HCT116 (cell line): ENCODE data around the gene SAMD4A. TPM values are rescaled to one million over a fixed set of nuclear protein-coding genes. Genes with fewer than 3 reads are reported as not detected.

Source experiments
- ATAC-seq: fragments of 200-7000 bp; cut with Tn5 transposase; 2 replicates; pipeline ENCODE4 v1.9.1; 2020; ENCODE audit warnings: mild to moderate bottlenecking, moderate library complexity
- BruUV-seq: library from RNA; stranded (reverse); fragments of 400-500 nt; replicated peaks from 2 replicates; lab custom pipeline; 2021; lab: Mats Ljungman, UMichigan
- CTCF ChIA-PET: fragments of 300-600 bp; sonication (Branson Sonifier 250); formaldehyde crosslinking; loops from one replicate; lab custom pipeline; 2021; ENCODE audit warnings: antibody characterized with exemption; lab: Charles Lee
- POLR2A ChIA-PET: fragments of 300-600, 350-600 bp; sonication (Branson Sonifier 250); formaldehyde crosslinking; loops from one replicate; lab custom pipeline; 2021; ENCODE audit warnings: antibody characterized with exemption; lab: Charles Lee
- RAD21 ChIA-PET, 2 experiments: fragments of 300-600 bp; sonication (Branson Sonifier 250); formaldehyde crosslinking; loops; one replicate each; lab custom pipeline; 2023; ENCODE audit warnings: low total read pairs in 2 of 2; ENCODE audit not compliant: uncharacterized antibody in 2 of 2, unreplicated experiment in 2 of 2, low non-redundant PET in 1 of 2; lab: Charles Lee
- DNase-seq: peaks from one replicate; pipeline ENCODE4 v3.0.0-alpha.2; 2010; ENCODE audit warnings: low read depth, low spot score
- H2AFZ ChIP-seq: fragments of 200-600 bp; shearing (Covaris generic), sonication (generic); 2 replicates; pipeline ENCODE4 v1.6.1; 2017; ENCODE audit warnings: low read depth, mixed run types, mixed read lengths, antibody characterized with exemption, low read length; ENCODE audit not compliant: poor library complexity, severe bottlenecking
- H3K27ac ChIP-seq: 2 replicates; pipeline ENCODE4 v1.5.1; 2012; ENCODE audit warnings: low read depth, low read length
- H3K27me3 ChIP-seq: fragments of 200-600 bp; sonication (generic); 2 replicates; pipeline ENCODE4 v1.6.1; 2016; ENCODE audit warnings: mixed run types, low read length, mixed read lengths; ENCODE audit not compliant: insufficient read depth
- H3K36me3 ChIP-seq, 2 experiments: fragments of 200-500 bp in 1 of 2; fragments of 200-600 bp in 1 of 2; sonication (Bioruptor generic) in 1 of 2; sonication (generic) in 1 of 2; 2 replicates each; pipeline versions ENCODE4 v1.5.1 to v1.6.1; 2014 to 2016; ENCODE audit warnings: low read length in 2 of 2, inconsistent platforms in 1 of 2, mixed read lengths in 1 of 2, mixed run types in 1 of 2; ENCODE audit not compliant: insufficient read depth in 2 of 2, control insufficient read depth in 1 of 2
- H3K4me1 ChIP-seq, 2 experiments: fragments of 200-600 bp in 1 of 2; sonication (generic) in 1 of 2; 2 replicates each; pipeline versions ENCODE4 v1.5.1 to v1.6.1; 2012 to 2017; ENCODE audit warnings: low read length in 2 of 2, inconsistent platforms in 1 of 2, mild to moderate bottlenecking in 1 of 2, mixed read lengths in 1 of 2, mixed run types in 1 of 2, moderate library complexity in 1 of 2; ENCODE audit not compliant: insufficient read depth in 2 of 2, control insufficient read depth in 1 of 2
- H3K4me2 ChIP-seq: fragments of 200-600 bp; sonication (generic); 2 replicates; pipeline ENCODE4 v1.6.1; 2017; ENCODE audit warnings: mixed run types, low read length, mixed read lengths
- H3K4me3 ChIP-seq, 2 experiments: fragments of 200-600 bp in 1 of 2; sonication (generic) in 1 of 2; replicated peaks in 1 of 2; 2 replicates each; pipeline ENCODE4 v1.5.1; 2011 to 2016; ENCODE audit warnings: low read length in 2 of 2, control low read depth in 1 of 2, low read depth in 1 of 2, mild to moderate bottlenecking in 1 of 2, mixed read lengths in 1 of 2, mixed run types in 1 of 2
- H3K79me2 ChIP-seq: fragments of 200-600 bp; sonication (generic); 2 replicates; pipeline ENCODE4 v1.6.1; 2017; ENCODE audit warnings: mild to moderate bottlenecking, mixed run types, low read length, moderate library complexity, mixed read lengths; ENCODE audit not compliant: insufficient read depth
- H3K9ac ChIP-seq: fragments of 200-600 bp; sonication (generic); 2 replicates; pipeline ENCODE4 v1.6.1; 2016; ENCODE audit warnings: low read length, mixed read lengths
- H3K9me2 ChIP-seq: fragments of 200-600 bp; sonication (generic), shearing (Covaris generic); 2 replicates; pipeline ENCODE4 v1.6.1; 2017; ENCODE audit warnings: mixed run types, mild to moderate bottlenecking, moderate library complexity; ENCODE audit not compliant: insufficient read depth
- H3K9me3 ChIP-seq, 2 experiments: fragments of 200-500 bp in 1 of 2; fragments of 200-600 bp in 1 of 2; sonication (Bioruptor generic) in 1 of 2; sonication (generic) in 1 of 2; 2 replicates each; pipeline ENCODE4 v1.6.1; 2014 to 2017; ENCODE audit warnings: low read length in 2 of 2, mixed read lengths in 2 of 2, inconsistent platforms in 1 of 2, low read depth in 1 of 2, mild to moderate bottlenecking in 1 of 2, mixed run types in 1 of 2, moderate library complexity in 1 of 2; ENCODE audit not compliant: control insufficient read depth in 1 of 2, insufficient read depth in 1 of 2
- H4K20me1 ChIP-seq: fragments of 200-600 bp; sonication (generic), shearing (Covaris generic); 2 replicates; pipeline ENCODE4 v1.6.1; 2017; ENCODE audit warnings: mixed run types, mild to moderate bottlenecking, moderate library complexity; ENCODE audit not compliant: insufficient read depth
- CBX3 ChIP-seq: IDR thresholded peaks from 2 replicates; pipeline ENCODE4 v1.6.1; 2012; ENCODE audit warnings: low read depth
- CEBPB ChIP-seq: IDR thresholded peaks from 2 replicates; pipeline ENCODE4 v1.6.1; 2012; ENCODE audit warnings: low read depth
- EGR1 ChIP-seq: IDR thresholded peaks from 2 replicates; pipeline ENCODE4 v1.6.1; 2012; ENCODE audit warnings: low read depth
- ELF1 ChIP-seq: IDR thresholded peaks from 2 replicates; pipeline ENCODE4 v1.6.1; 2012; ENCODE audit warnings: low read depth, borderline replicate concordance
- EZH2 ChIP-seq: fragments of 200-600 bp; sonication (generic); IDR thresholded peaks from 2 replicates; pipeline ENCODE4 v1.6.1; 2017; ENCODE audit warnings: antibody characterized with exemption, mixed run types
- EZH2phosphoT487 ChIP-seq: fragments of 200-600 bp; IDR thresholded peaks from 2 replicates; pipeline ENCODE4 v1.6.1; 2018; ENCODE audit warnings: antibody characterized with exemption, borderline replicate concordance
- FOSL1 ChIP-seq: IDR thresholded peaks from 2 replicates; pipeline ENCODE4 v1.6.1; 2012; ENCODE audit warnings: low read depth
- POLR2AphosphoS5 ChIP-seq: IDR thresholded peaks from 2 replicates; pipeline ENCODE4 v1.6.1; 2011; ENCODE audit warnings: mild to moderate bottlenecking, low read depth, low read length, moderate library complexity
- RAD21 ChIP-seq: IDR thresholded peaks from 2 replicates; pipeline ENCODE4 v1.6.1; 2012; ENCODE audit warnings: low read depth, mild to moderate bottlenecking
- SIN3A ChIP-seq: IDR thresholded peaks from 2 replicates; pipeline ENCODE4 v1.6.1; 2012; ENCODE audit warnings: low read depth
- SRF ChIP-seq: IDR thresholded peaks from 2 replicates; pipeline ENCODE4 v1.6.1; 2012; ENCODE audit warnings: low read depth
- TCF7L2 ChIP-seq: IDR thresholded peaks from 2 replicates; pipeline ENCODE4 v1.7.0; 2011; ENCODE audit warnings: borderline replicate concordance, inconsistent platforms; ENCODE audit not compliant: insufficient read depth, insufficient read length; ENCODE audit errors: extremely low read depth
- YY1 ChIP-seq: IDR thresholded peaks from 2 replicates; pipeline ENCODE4 v1.6.1; 2011; ENCODE audit warnings: low read length, low read depth, moderate library complexity, mild to moderate bottlenecking; ENCODE audit not compliant: insufficient replicate concordance; ENCODE audit errors: extremely low read depth
- ZFX ChIP-seq: fragments of 450-650 bp; IDR thresholded peaks from 2 replicates; pipeline ENCODE4 v1.6.1; 2017
- ZNF274 ChIP-seq: fragments of 200-500 bp; sonication (Bioruptor generic); IDR thresholded peaks from 2 replicates; pipeline ENCODE4 v1.6.1; 2014; ENCODE audit warnings: mild to moderate bottlenecking, low read depth, low read length, inconsistent platforms
- intact Hi-C: fragments of 100-400 bp; cut with micrococcal nuclease; formaldehyde crosslinking; loops from 2 replicates; pipeline ENCODE4 v1.10.0; 2022
- total RNA-seq: library from RNA; stranded (reverse); gene quantifications from one replicate; pipeline ENCODE4 v1.2.1, GENCODE V29; 2021; ENCODE audit not compliant: unreplicated experiment
- TF ChIP-seq, protein P1 (sequence below): IDR thresholded peaks from 2 replicates; pipeline ENCODE4 v1.6.1; 2012
- TF ChIP-seq, protein P2 (sequence below): IDR thresholded peaks from 2 replicates; pipeline ENCODE4 v1.6.1; 2012
- TF ChIP-seq, protein P3 (sequence below), 3 experiments: fragments of 200-600 bp in 1 of 3; sonication (generic) in 1 of 3; IDR thresholded peaks in 2 of 3; conservative IDR thresholded peaks in 1 of 3; 2 replicates each; pipeline ENCODE4 v1.5.1; 2012 to 2017; ENCODE audit warnings: low read depth in 2 of 3, low read length in 2 of 3, antibody characterized with exemption in 1 of 3, borderline replicate concordance in 1 of 3, control low read depth in 1 of 3, mild to moderate bottlenecking in 1 of 3, mixed read lengths in 1 of 3, mixed run types in 1 of 3, moderate library complexity in 1 of 3; ENCODE audit not compliant: insufficient read depth in 1 of 3
- TF ChIP-seq, protein P4 (sequence below): IDR thresholded peaks from 2 replicates; pipeline ENCODE4 v1.6.1; 2011; ENCODE audit warnings: mild to moderate bottlenecking, low read length, moderate library complexity; ENCODE audit not compliant: insufficient replicate concordance; ENCODE audit errors: extremely low read depth

The SAMD4A gene
- total RNA-seq, 1 experiment from 2014 or later: 9.0 TPM

DNA sequence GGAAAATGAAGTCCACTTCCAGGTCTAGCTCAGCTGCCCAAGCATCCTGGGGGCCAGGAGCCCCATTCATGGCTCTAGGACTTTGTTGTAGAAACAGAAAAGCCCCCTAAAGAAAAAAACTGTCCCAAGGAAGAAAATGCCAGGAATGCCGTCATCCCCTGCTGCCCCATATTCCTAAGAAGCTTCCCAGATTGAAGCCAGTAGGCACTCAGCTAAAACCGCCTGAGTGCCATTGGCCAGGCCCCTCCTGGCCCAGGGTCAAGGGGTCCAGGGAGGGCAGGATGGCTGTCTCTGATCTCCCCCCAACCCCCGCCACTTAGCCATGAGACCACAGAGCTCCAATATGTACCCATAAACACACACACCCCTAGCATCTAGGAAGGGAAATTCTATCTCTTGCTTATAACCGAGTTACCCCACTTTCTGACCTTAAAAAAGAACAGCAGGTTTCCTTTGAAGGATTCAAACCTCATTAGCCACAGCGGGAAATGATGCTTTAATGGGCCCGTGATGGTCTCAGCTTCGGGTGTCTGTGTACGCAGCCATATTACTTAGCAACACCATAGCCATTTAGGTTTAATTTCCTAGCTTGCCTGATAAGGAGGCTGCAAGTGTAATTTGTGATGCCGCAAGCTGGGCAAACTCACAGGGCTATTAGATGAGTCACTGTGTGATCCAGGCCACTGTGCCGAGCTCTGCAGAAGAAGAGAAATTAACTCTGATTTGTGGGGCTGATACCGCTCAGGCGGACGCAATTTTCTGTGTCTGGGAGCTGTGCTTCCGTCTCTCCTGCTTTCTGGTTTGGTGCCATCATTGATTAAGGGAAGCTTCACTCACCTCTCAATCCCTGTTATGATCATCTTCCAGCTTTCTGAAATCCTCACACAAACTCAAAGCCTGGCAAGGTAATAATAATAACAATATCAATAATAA is 251.5 kb downstream of the SAMD4A start:
- ChIA-PET RAD21 (no interaction called here), POLR2A (no interaction called here), CTCF (no interaction called here)
- Histone ChIP-seq H4K20me1 (no peaks in the 10 kb centered on the region), H3K4me1 (no peaks in the 10 kb centered on the region), H3K9ac (no peak overlapping the region), H3K36me3 (no peaks in the 10 kb centered on the region), H3K9me2 (0 out of 2 replicates have a peak, but pooled peaks cover 4% of the 10 kb centered on the region), H2AFZ (no peak overlapping the region), H3K4me3 (no peak overlapping the region), H3K9me3 (peaks cover 0 to 5% of the 10 kb centered on the region in 2 experiments; a peak in 1 of 4 replicates), H3K4me2 (no peak overlapping the region), H3K27me3 (no peaks in the 10 kb centered on the region), H3K79me2 (no peaks in the 10 kb centered on the region), H3K27ac (no peak overlapping the region)
- BruUV-seq: no TSS peak
- no peak for ATAC-seq
- TF ChIP-seq YY1 (no peak), TCF7L2 (no peak), CBX3 (no peak), RAD21 (no peak), ZNF274 (no peak), SRF (no peak), POLR2AphosphoS5 (no peak), ELF1 (no peak), EZH2phosphoT487 (no peak), SIN3A (no peak), FOSL1 (no peak), ZFX (no peak), CEBPB (no peak), EGR1 (no peak), EZH2 (no peak)
- TF ChIP-seq, protein P1, sequence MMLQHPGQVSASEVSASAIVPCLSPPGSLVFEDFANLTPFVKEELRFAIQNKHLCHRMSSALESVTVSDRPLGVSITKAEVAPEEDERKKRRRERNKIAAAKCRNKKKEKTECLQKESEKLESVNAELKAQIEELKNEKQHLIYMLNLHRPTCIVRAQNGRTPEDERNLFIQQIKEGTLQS: no peak
- TF ChIP-seq, protein P2, sequence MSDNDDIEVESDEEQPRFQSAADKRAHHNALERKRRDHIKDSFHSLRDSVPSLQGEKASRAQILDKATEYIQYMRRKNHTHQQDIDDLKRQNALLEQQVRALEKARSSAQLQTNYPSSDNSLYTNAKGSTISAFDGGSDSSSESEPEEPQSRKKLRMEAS: no peak
- TF ChIP-seq, protein P3, sequence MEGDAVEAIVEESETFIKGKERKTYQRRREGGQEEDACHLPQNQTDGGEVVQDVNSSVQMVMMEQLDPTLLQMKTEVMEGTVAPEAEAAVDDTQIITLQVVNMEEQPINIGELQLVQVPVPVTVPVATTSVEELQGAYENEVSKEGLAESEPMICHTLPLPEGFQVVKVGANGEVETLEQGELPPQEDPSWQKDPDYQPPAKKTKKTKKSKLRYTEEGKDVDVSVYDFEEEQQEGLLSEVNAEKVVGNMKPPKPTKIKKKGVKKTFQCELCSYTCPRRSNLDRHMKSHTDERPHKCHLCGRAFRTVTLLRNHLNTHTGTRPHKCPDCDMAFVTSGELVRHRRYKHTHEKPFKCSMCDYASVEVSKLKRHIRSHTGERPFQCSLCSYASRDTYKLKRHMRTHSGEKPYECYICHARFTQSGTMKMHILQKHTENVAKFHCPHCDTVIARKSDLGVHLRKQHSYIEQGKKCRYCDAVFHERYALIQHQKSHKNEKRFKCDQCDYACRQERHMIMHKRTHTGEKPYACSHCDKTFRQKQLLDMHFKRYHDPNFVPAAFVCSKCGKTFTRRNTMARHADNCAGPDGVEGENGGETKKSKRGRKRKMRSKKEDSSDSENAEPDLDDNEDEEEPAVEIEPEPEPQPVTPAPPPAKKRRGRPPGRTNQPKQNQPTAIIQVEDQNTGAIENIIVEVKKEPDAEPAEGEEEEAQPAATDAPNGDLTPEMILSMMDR (IDR thresholded peaks at IDR 0.05 in 2 of 3, conservative IDR thresholded peaks at IDR 0.05 in 1 of 3; ENCODE audit: borderline replicate concordance in 1 of 3, insufficient read depth in 1 of 3, low read depth in 2 of 3, low read length in 2 of 3): no peak
- TF ChIP-seq, protein P4, sequence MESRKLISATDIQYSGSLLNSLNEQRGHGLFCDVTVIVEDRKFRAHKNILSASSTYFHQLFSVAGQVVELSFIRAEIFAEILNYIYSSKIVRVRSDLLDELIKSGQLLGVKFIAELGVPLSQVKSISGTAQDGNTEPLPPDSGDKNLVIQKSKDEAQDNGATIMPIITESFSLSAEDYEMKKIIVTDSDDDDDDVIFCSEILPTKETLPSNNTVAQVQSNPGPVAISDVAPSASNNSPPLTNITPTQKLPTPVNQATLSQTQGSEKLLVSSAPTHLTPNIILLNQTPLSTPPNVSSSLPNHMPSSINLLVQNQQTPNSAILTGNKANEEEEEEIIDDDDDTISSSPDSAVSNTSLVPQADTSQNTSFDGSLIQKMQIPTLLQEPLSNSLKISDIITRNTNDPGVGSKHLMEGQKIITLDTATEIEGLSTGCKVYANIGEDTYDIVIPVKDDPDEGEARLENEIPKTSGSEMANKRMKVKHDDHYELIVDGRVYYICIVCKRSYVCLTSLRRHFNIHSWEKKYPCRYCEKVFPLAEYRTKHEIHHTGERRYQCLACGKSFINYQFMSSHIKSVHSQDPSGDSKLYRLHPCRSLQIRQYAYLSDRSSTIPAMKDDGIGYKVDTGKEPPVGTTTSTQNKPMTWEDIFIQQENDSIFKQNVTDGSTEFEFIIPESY: no peak
- intact Hi-C loops: no loop called here
- DNase-seq: no peak
